Naive thymus-derived CD4-positive, alpha-beta T cell (primary cell): ENCODE measurements around the gene ARHGEF19. TPM values are rescaled to one million over a fixed set of nuclear protein-coding genes. Genes with fewer than 3 reads are reported as not detected.
A peak's percentile ranks its signal among the peaks of the same experiment; 100 is the strongest.

Experiments
- ATAC-seq: fragments of 150-1000 bp; cut with Tn5 transposase; 2 replicates; pipeline ENCODE4 v1.10.0; 2021; ENCODE audit warnings: mild to moderate bottlenecking, moderate library complexity
- CTCF ChIA-PET: fragments of 350-600 bp; sonication (Branson Sonifier 250); formaldehyde crosslinking; loops from one replicate; lab custom pipeline; 2021; ENCODE audit warnings: antibody characterized with exemption; lab: Charles Lee
- POLR2A ChIA-PET: fragments of 350-600 bp; sonication (Branson Sonifier 250); formaldehyde crosslinking; loops from one replicate; lab custom pipeline; 2021; ENCODE audit warnings: antibody characterized with exemption, inconsistent platforms; lab: Charles Lee
- DNase-seq, 9 donors: peaks; one replicate each; pipeline versions ENCODE4 v3.0.0 to v3.0.0-alpha.2; 2020 to 2022; ENCODE audit warnings: mixed read lengths in 1 of 9
- H3K27ac ChIP-seq: one replicate; pipeline ENCODE4 v1.7.0; 2013; ENCODE audit warnings: mild to moderate bottlenecking, low read depth, low read length, moderate library complexity
- H3K27me3 ChIP-seq, 2 donors: one replicate each; pipeline ENCODE4 v1.7.0; 2013; ENCODE audit warnings: low read length in 2 of 2, mild to moderate bottlenecking in 2 of 2, moderate library complexity in 2 of 2; ENCODE audit not compliant: control insufficient read depth in 2 of 2, insufficient read depth in 2 of 2
- H3K36me3 ChIP-seq, 3 experiments: 1 replicate in 2 of 3; 2 replicates in 1 of 3; pipeline ENCODE4 v1.7.0; 2013; ENCODE audit warnings: low read length in 3 of 3, mild to moderate bottlenecking in 3 of 3, moderate library complexity in 1 of 3; ENCODE audit not compliant: insufficient read depth in 3 of 3, control insufficient read depth in 2 of 3
- H3K4me1 ChIP-seq, 2 donors: one replicate each; pipeline ENCODE4 v1.7.0; 2013; ENCODE audit warnings: low read length in 2 of 2, mild to moderate bottlenecking in 2 of 2, moderate library complexity in 1 of 2; ENCODE audit not compliant: control insufficient read depth in 2 of 2, insufficient read depth in 2 of 2
- H3K4me3 ChIP-seq: 2 replicates; pipeline ENCODE4 v1.7.0; 2013; ENCODE audit warnings: mild to moderate bottlenecking, low read length
- H3K9me3 ChIP-seq, 3 experiments: 1 replicate in 2 of 3; 2 replicates in 1 of 3; pipeline ENCODE4 v1.7.0; 2013; ENCODE audit warnings: low read length in 3 of 3; ENCODE audit not compliant: control insufficient read depth in 2 of 3
- H3K27ac Mint-ChIP-seq, 9 donors: one replicate each; pipeline ENCODE4 v1.8.0; 2020 to 2022; ENCODE audit warnings: mixed read lengths in 9 of 9, mild to moderate bottlenecking in 8 of 9, moderate library complexity in 5 of 9, inconsistent platforms in 2 of 9
- H3K27me3 Mint-ChIP-seq, 5 donors: one replicate each; pipeline ENCODE4 v1.8.0; 2021 to 2022; ENCODE audit warnings: mixed read lengths in 5 of 5, mild to moderate bottlenecking in 1 of 5
- H3K36me3 Mint-ChIP-seq, 5 donors: one replicate each; pipeline ENCODE4 v1.8.0; 2020 to 2022; ENCODE audit warnings: mixed read lengths in 5 of 5, mild to moderate bottlenecking in 3 of 5, inconsistent platforms in 1 of 5
- H3K4me1 Mint-ChIP-seq, 7 donors: one replicate each; pipeline ENCODE4 v1.8.0; 2020 to 2022; ENCODE audit warnings: mixed read lengths in 7 of 7, mild to moderate bottlenecking in 3 of 7, inconsistent platforms in 1 of 7
- H3K4me3 Mint-ChIP-seq, 10 donors: one replicate each; pipeline ENCODE4 v1.8.0; 2020 to 2022; ENCODE audit warnings: mild to moderate bottlenecking in 10 of 10, mixed read lengths in 10 of 10, moderate library complexity in 6 of 10, inconsistent platforms in 2 of 10
- H3K9me3 Mint-ChIP-seq, 11 donors: one replicate each; pipeline ENCODE4 v1.8.0; 2020 to 2022; ENCODE audit warnings: mixed read lengths in 11 of 11, mild to moderate bottlenecking in 4 of 11, inconsistent platforms in 1 of 11, moderate library complexity in 1 of 11
- intact Hi-C, 2 donors: fragments of 100-400 bp; cut with micrococcal nuclease; formaldehyde crosslinking; loops; one replicate each; pipeline ENCODE4 v1.15.1; 2023
- polyA plus RNA-seq, 2 donors: library from polyadenylated mRNA; unstranded; fragments of 300-500 nt; fragmentation: Illumina TruSeq; gene quantifications; one replicate each; pipeline ENCODE4 v1.2.3, GENCODE V29; 2021
- total RNA-seq, 6 experiments: library from RNA in 5 of 6; stranded (reverse) in 5 of 6; gene quantifications; 1 replicate in 5 of 6; 2 replicates in 1 of 6; pipeline ENCODE4 v1.2.3 and lab custom pipeline; 2021 to 2026

ARHGEF19 gene
- total and polyA plus RNA-seq, 7 experiments from 2014 or later = 5.1 to 12.4 (median 9.1) TPM

DNA sequence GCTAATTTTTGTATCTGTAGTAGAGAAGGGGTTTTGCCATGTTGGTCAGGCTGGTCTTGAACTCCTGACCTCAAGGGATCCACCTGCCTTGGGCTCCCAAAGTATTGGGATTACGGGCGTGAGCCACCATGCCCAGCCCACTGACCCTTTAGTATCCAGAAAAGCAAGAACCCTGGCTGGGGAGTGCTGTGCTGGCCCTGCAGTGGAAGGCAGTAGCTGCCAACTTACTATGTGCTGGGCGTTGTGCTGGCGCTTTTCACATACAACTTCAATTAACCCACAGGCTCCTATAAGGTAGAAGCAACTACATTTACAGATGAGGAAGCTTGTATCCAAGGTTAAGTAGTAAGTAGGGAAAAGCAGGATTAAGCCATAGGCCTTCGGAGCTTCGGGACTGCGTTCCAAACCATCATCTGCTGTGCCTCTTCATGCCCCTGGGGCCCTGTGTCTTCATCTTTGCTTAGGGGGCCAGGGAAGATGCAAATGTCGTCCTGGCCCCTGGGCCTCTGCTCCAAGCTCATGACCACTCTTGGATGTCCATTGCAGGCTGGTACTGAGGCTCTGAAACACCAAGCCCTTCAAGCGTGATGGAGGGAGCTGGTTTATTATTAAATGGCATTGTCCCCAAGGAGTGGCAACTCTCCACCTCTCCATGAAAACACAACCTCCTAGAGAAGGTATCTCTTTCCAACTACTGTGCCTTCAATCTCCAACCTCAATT is 33.2 kb upstream of the ARHGEF19 start:
- no peak overlapping the region for H3K4me3 Mint-ChIP-seq
- peaks cover 13 to 33% (median 25%) of the 10 kb centered on the region in 7 donors for H3K4me1 Mint-ChIP-seq
- H3K27ac Mint-ChIP-seq = peak overlapping the region in 1 of 9 donors; percentile 17
- no peak overlapping the region for H3K27ac ChIP-seq
- CTCF ChIA-PET = interaction anchor here (0.5 to 4.1 kb wide), 7 partner anchors 29 to 166 kb away, joined by 3 to 19 read pairs (median 4); no protein-coding TSS in a partner anchor
- H3K4me1 ChIP-seq = peaks cover 5% of the 10 kb centered on the region in 2 donors
- H3K4me3 ChIP-seq = no peak overlapping the region
- no peaks in the 10 kb centered on the region for H3K9me3 Mint-ChIP-seq
- no peaks in the 10 kb centered on the region for H3K27me3 Mint-ChIP-seq
- POLR2A ChIA-PET = interaction anchor here (0.5 kb wide), 1 partner anchor 533 kb away, joined by 3 read pairs; no protein-coding TSS in a partner anchor
- no peak for DNase-seq
- peaks cover 0 to 22% (median 0%) of the 10 kb centered on the region in 3 experiments for H3K36me3 ChIP-seq
- H3K36me3 Mint-ChIP-seq = peaks cover 0 to 6% (median 0%) of the 10 kb centered on the region in 5 donors
- intact Hi-C loops = no loop called here
- no peak for ATAC-seq
- no peaks in the 10 kb centered on the region for H3K27me3 ChIP-seq
- H3K9me3 ChIP-seq = no peaks in the 10 kb centered on the region

- DNase-seq (no peak), ATAC-seq (no peak)
- Mint-ChIP-seq H3K4me3 (no peak overlapping the region), H3K27me3 (no peaks in the 10 kb centered on the region), H3K4me1 (peaks cover 11 to 26% (median 22%) of the 10 kb centered on the region in 7 donors), H3K9me3 (no peaks in the 10 kb centered on the region), H3K36me3 (peaks cover 0 to 5% (median 0%) of the 10 kb centered on the region in 5 donors), H3K27ac (peak overlapping the region in 4 of 9 donors; percentile 16 to 92 (median 65))
- Histone ChIP-seq H3K36me3 (peaks cover 0 to 20% (median 0%) of the 10 kb centered on the region in 3 experiments), H3K27me3 (no peaks in the 10 kb centered on the region), H3K9me3 (no peaks in the 10 kb centered on the region), H3K27ac (no peak overlapping the region), H3K4me3 (no peak overlapping the region), H3K4me1 (peaks cover 1 to 5% of the 10 kb centered on the region in 2 donors)
- intact Hi-C loops = loop anchor here (1.0 to 5.0 kb wide), 8 partner anchors 8 to 237 kb away; no protein-coding TSS in a partner anchor
- POLR2A ChIA-PET = interaction anchor here (0.7 to 0.9 kb wide), 3 partner anchors 17 to 78 kb away, joined by 3 to 4 read pairs (median 3); no protein-coding TSS in a partner anchor
- CTCF ChIA-PET = interaction anchor here (0.7 to 4.1 kb wide), 7 partner anchors 9 to 165 kb away, joined by 3 to 19 read pairs (median 4); no protein-coding TSS in a partner anchor
Measured at GRCh38 chr1:16244650-16245285, 32.3 kb upstream of the ARHGEF19 start.

- H3K4me1 Mint-ChIP-seq = peaks cover 9 to 21% (median 17%) of the 10 kb centered on the region in 7 donors
- CTCF ChIA-PET = interaction anchor here (0.6 to 4.1 kb wide), 12 partner anchors 9 to 626 kb away, joined by 3 to 19 read pairs (median 4); no protein-coding TSS in a partner anchor
- H3K27ac ChIP-seq = no peak overlapping the region
Measured at GRCh38 chr1:16243936-16244649, 31.6 kb upstream of the ARHGEF19 start.

GRCh38 chr1:16243215-16243610 is 30.8 kb upstream of the ARHGEF19 start:
- POLR2A ChIA-PET = interaction anchor here (1.0 kb wide), 1 partner anchor 38 kb away, joined by 5 read pairs; no protein-coding TSS in a partner anchor
- no peaks in the 10 kb centered on the region for H3K9me3 ChIP-seq
- no peak overlapping the region for H3K4me3 ChIP-seq
- ATAC-seq = no peak
- Mint-ChIP-seq H3K27me3 (no peaks in the 10 kb centered on the region), H3K4me3 (no peak overlapping the region), H3K9me3 (no peaks in the 10 kb centered on the region), H3K36me3 (peaks cover 0 to 3% (median 0%) of the 10 kb centered on the region in 5 donors), H3K27ac (peak overlapping the region in 2 of 9 donors; percentile 67 to 71), H3K4me1 (peaks cover 4 to 16% (median 8%) of the 10 kb centered on the region in 7 donors)
- H3K27me3 ChIP-seq = no peaks in the 10 kb centered on the region
- CTCF ChIA-PET = interaction anchor here (0.6 to 4.1 kb wide), 7 partner anchors 26 to 625 kb away, joined by 3 to 19 read pairs (median 4); no protein-coding TSS in a partner anchor
- H3K27ac ChIP-seq = no peak overlapping the region
- H3K4me1 ChIP-seq = peaks cover 0 to 5% of the 10 kb centered on the region in 2 donors
- intact Hi-C loops = loop anchor here in 1 of 2 donors (5.0 kb wide), 1 partner anchor 236 kb away; no protein-coding TSS in a partner anchor
- peaks cover 0 to 15% (median 0%) of the 10 kb centered on the region in 3 experiments for H3K36me3 ChIP-seq
- no peak for DNase-seq

More at GRCh38 chr1:16243936-16244649, 31.6 kb upstream of the ARHGEF19 start:
- Histone ChIP-seq H3K36me3 (peaks cover 0 to 20% (median 0%) of the 10 kb centered on the region in 3 experiments), H3K9me3 (no peaks in the 10 kb centered on the region), H3K27me3 (no peaks in the 10 kb centered on the region), H3K4me1 (peaks cover 0 to 5% of the 10 kb centered on the region in 2 donors), H3K4me3 (no peak overlapping the region)
- POLR2A ChIA-PET = interaction anchor here (0.7 to 1.0 kb wide), 4 partner anchors 17 to 77 kb away, joined by 3 to 5 read pairs (median 4); no protein-coding TSS in a partner anchor
- Mint-ChIP-seq H3K4me3 (no peak overlapping the region), H3K9me3 (no peaks in the 10 kb centered on the region), H3K27me3 (no peaks in the 10 kb centered on the region), H3K36me3 (peaks cover 0 to 3% (median 0%) of the 10 kb centered on the region in 5 donors), H3K27ac (peak overlapping the region in 4 of 9 donors; percentile 21 to 92 (median 65))
- ATAC-seq (peak; percentile 94), DNase-seq (peak; percentile 38 to 77 (median 68))
- intact Hi-C loops = loop anchor here (1.0 to 5.0 kb wide), 8 partner anchors 8 to 237 kb away; no protein-coding TSS in a partner anchor

GRCh38 chr1:16242556-16243214 is 30.2 kb upstream of the ARHGEF19 start:
- H3K4me1 ChIP-seq = peaks cover 2 to 10% of the 10 kb centered on the region in 2 donors
- intact Hi-C loops = loop anchor here in 1 of 2 donors (5.0 kb wide), 1 partner anchor 235 kb away; no protein-coding TSS in a partner anchor
- ChIA-PET POLR2A (no interaction called here), CTCF (interaction anchor here (1.0 to 4.1 kb wide), 3 partner anchors 39 to 166 kb away, joined by 3 to 19 read pairs (median 16); no protein-coding TSS in a partner anchor)
- H3K4me3 ChIP-seq = no peak overlapping the region
- H3K4me1 Mint-ChIP-seq = peaks cover 3 to 17% (median 10%) of the 10 kb centered on the region in 7 donors
- no peaks in the 10 kb centered on the region for H3K9me3 ChIP-seq
- DNase-seq = no peak
- H3K27ac Mint-ChIP-seq = no peak overlapping the region
- no peak overlapping the region for H3K4me3 Mint-ChIP-seq
- H3K36me3 Mint-ChIP-seq = peaks cover 0 to 3% (median 0%) of the 10 kb centered on the region in 5 donors
- no peaks in the 10 kb centered on the region for H3K9me3 Mint-ChIP-seq
- H3K27me3 Mint-ChIP-seq = no peaks in the 10 kb centered on the region
- peaks cover 0 to 10% (median 0%) of the 10 kb centered on the region in 3 experiments for H3K36me3 ChIP-seq
- no peaks in the 10 kb centered on the region for H3K27me3 ChIP-seq
- ATAC-seq = no peak
- H3K27ac ChIP-seq = no peak overlapping the region
